GM19468 (cell line): ENCODE data around the gene CYBC1.
A peak's percentile ranks its signal among the peaks of the same experiment; 100 is the strongest.

ENCODE experiments used
- ATAC-seq: cut with Tn5 transposase; IDR thresholded peaks from one replicate; pipeline ENCODE4 v1.9.1; 2021; ENCODE audit warnings: mild to moderate bottlenecking, moderate library complexity, moderate number of reproducible peaks; ENCODE audit not compliant: unreplicated experiment; ENCODE audit errors: extremely low read depth

Gene CYBC1

GRCh38 chr17:82437325-82437668 lies 13.3 kb downstream of the CYBC1 start:
- ATAC-seq: no peak

GRCh38 chr17:82436601-82437324 lies 13.8 kb downstream of the CYBC1 start:
- ATAC-seq: no peak

GRCh38 chr17:82435601-82436583 lies 14.7 kb downstream of the CYBC1 start:
- ATAC-seq: no peak

- no peak for ATAC-seq
Measured at GRCh38 chr17:82435103-82435502, 15.4 kb downstream of the CYBC1 start.

GRCh38 chr17:82434216-82434565 lies 16.4 kb downstream of the CYBC1 start:
- no peak for ATAC-seq

- no peak for ATAC-seq
Measured at GRCh38 chr17:82433560-82434215, 16.9 kb downstream of the CYBC1 start.

GRCh38 chr17:82432017-82432416 lies 18.5 kb downstream of the CYBC1 start:
- ATAC-seq: no peak

GRCh38 chr17:82429824-82430223 lies 20.7 kb downstream of the CYBC1 start:
- ATAC-seq: no peak

- no peak for ATAC-seq
Measured at GRCh38 chr17:82428546-82428945, 22.0 kb downstream of the CYBC1 start.

GRCh38 chr17:82424863-82425159 lies 25.7 kb downstream of the CYBC1 start:
- no peak for ATAC-seq

GRCh38 chr17:82424001-82424862 lies 26.3 kb downstream of the CYBC1 start:
- ATAC-seq: no peak

- no peak for ATAC-seq
Measured at GRCh38 chr17:82419540-82419939, 31.0 kb downstream of the CYBC1 start.

GRCh38 chr17:82418001-82418986 lies 32.3 kb downstream of the CYBC1 start, which contains the start of the genes HEXD and OGFOD3:
TSS of gene HEXD (plus strand) at chr17:82418347. CDS start at chr17:82419800, 1,453 bp downstream.
TSS of gene OGFOD3 (minus strand) at chr17:82418586. CDS start at chr17:82418485, 101 bp downstream.
- peak; percentile 92 for ATAC-seq

GRCh38 chr17:82416771-82417170 lies 33.8 kb downstream of the CYBC1 start:
- ATAC-seq: no peak

- no peak for ATAC-seq
Measured at GRCh38 chr17:82416264-82416663, 34.3 kb downstream of the CYBC1 start.

- no peak for ATAC-seq
Measured at GRCh38 chr17:82415786-82416185, 34.8 kb downstream of the CYBC1 start.

- ATAC-seq: no peak
Measured at GRCh38 chr17:82415336-82415735, 35.2 kb downstream of the CYBC1 start.

- ATAC-seq: no peak
Measured at GRCh38 chr17:82414548-82415281, 35.8 kb downstream of the CYBC1 start.
